Cardiac muscle cell (in vitro differentiated cells and primary cell): ENCODE data around the gene JAKMIP1. TPM values are rescaled to one million over a fixed set of nuclear protein-coding genes. Genes with fewer than 3 reads are reported as not detected.
"Not testable (repeated sequence)": the region's sequence is repeated elsewhere in the genome, so short reads cannot be mapped to it uniquely, and the experiment has no call there.

Experiments
- DNase-seq, 2 donors: peaks; one replicate each; pipeline versions ENCODE4 v3.0.0 to v3.0.0-alpha.2; 2010 to 2017; ENCODE audit warnings: low read depth in 1 of 2, low spot score in 1 of 2
- H3K27ac ChIP-seq: fragments of 200-600 bp; sonication (generic); 2 replicates; pipeline ENCODE4 v1.5.1; 2016
- H3K27me3 ChIP-seq: fragments of 200-600 bp; sonication (generic); 2 replicates; pipeline ENCODE4 v1.6.0; 2016; ENCODE audit warnings: control low read depth
- H3K36me3 ChIP-seq: fragments of 200-600 bp; sonication (generic); 2 replicates; pipeline ENCODE4 v1.5.1; 2016; ENCODE audit warnings: control low read depth
- H3K4me1 ChIP-seq: fragments of 200-600 bp; sonication (generic); 2 replicates; pipeline ENCODE4 v1.8.1; 2017; ENCODE audit warnings: low read depth, mild to moderate bottlenecking, mixed run types
- H3K4me3 ChIP-seq: fragments of 200-600 bp; sonication (generic); 2 replicates; pipeline ENCODE4 v1.5.1; 2016; ENCODE audit warnings: mild to moderate bottlenecking
- H3K9me3 ChIP-seq: fragments of 200-600 bp; sonication (generic); 2 replicates; pipeline ENCODE4 v1.5.1; 2017; ENCODE audit warnings: low read depth, mild to moderate bottlenecking, control low read depth
- polyA plus RNA-seq: library from polyadenylated mRNA; unstranded; fragments of >200 nt; fragmentation: Nextera tagmentation; extraction: Ambion mirVana; gene quantifications from 2 replicates; pipeline ENCODE4 v1.2.1, GENCODE V29; 2016
- total RNA-seq: library from RNA; depleted of rRNA; stranded (reverse); fragments of >200 nt; gene quantifications from 2 replicates; pipeline ENCODE4 v1.2.3, GENCODE V29; 2016
- TF ChIP-seq, protein P1 (sequence below): IDR thresholded peaks from 2 replicates; pipeline ENCODE4 v1.5.1; 2012; ENCODE audit warnings: low read depth, mild to moderate bottlenecking, low read length

JAKMIP1 gene
- total and polyA plus RNA-seq, 2 experiments from 2014 or later, result 0.68 to 1.2 TPM

DNA sequence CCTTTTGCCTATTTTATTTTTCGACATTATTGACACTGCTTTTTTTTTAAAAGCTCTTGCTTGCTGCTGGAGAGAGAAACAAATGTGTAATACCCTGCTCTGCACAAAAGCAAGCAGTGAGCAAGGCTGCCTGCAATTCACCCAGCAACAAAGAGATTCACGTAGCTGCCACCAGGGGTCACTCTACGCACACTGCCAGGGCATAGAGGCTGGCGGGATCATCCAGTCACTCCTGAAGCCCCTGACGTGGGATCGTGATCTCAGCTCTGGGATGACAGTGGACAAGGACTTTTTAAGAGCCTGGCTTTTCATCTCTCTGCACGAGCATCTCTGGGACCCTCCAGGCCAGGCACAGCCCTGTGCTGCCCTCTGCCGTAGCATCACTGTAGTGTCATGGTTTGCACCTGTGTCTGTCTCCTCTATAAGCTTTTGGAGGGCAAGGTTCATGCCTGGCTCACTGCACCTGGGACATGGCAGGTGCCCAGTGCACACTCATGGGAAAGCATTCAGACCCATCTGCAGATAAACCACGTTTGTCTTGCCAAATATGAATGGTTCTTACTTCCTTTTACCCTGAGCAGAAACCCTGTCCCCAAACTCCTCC is 201.9 kb downstream of the JAKMIP1 start:
- DNase-seq, result peak; percentile 71 to 80
- no peaks in the 10 kb centered on the region for H3K36me3 ChIP-seq
- no peak overlapping the region for H3K4me3 ChIP-seq
- H3K27me3 ChIP-seq, result no peaks in the 10 kb centered on the region
- H3K9me3 ChIP-seq, result no peaks in the 10 kb centered on the region
- H3K4me1 ChIP-seq, result no peaks in the 10 kb centered on the region
- TF ChIP-seq, protein P1, sequence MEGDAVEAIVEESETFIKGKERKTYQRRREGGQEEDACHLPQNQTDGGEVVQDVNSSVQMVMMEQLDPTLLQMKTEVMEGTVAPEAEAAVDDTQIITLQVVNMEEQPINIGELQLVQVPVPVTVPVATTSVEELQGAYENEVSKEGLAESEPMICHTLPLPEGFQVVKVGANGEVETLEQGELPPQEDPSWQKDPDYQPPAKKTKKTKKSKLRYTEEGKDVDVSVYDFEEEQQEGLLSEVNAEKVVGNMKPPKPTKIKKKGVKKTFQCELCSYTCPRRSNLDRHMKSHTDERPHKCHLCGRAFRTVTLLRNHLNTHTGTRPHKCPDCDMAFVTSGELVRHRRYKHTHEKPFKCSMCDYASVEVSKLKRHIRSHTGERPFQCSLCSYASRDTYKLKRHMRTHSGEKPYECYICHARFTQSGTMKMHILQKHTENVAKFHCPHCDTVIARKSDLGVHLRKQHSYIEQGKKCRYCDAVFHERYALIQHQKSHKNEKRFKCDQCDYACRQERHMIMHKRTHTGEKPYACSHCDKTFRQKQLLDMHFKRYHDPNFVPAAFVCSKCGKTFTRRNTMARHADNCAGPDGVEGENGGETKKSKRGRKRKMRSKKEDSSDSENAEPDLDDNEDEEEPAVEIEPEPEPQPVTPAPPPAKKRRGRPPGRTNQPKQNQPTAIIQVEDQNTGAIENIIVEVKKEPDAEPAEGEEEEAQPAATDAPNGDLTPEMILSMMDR, result peak; percentile 96
- no peak overlapping the region for H3K27ac ChIP-seq

DNA sequence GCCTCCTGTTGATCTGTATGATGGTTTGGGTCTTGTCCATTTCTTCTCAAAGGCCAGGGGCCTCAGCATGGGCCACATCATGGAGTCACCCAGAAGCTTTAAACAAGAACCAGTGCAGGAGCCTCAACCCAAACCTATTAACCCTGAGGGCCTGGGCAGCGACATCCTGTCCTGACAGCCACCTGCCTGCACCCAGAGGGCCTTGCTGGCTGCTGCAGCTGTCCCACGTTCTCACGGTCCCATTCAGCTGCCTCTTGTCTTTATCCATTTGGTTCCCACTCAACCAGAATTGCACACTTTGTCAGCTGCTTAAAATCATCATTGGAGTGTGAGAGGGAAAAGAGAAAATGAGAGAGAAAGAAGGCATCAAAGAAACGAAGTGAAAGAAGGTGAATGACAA is 203.7 kb downstream of the JAKMIP1 start:
- TF ChIP-seq, protein P1, result no peak
- Histone ChIP-seq H3K36me3 (no peaks in the 10 kb centered on the region), H3K27ac (no peak overlapping the region), H3K4me3 (no peak overlapping the region), H3K4me1 (no peaks in the 10 kb centered on the region), H3K9me3 (no peaks in the 10 kb centered on the region), H3K27me3 (no peaks in the 10 kb centered on the region)
- no peak for DNase-seq

DNA sequence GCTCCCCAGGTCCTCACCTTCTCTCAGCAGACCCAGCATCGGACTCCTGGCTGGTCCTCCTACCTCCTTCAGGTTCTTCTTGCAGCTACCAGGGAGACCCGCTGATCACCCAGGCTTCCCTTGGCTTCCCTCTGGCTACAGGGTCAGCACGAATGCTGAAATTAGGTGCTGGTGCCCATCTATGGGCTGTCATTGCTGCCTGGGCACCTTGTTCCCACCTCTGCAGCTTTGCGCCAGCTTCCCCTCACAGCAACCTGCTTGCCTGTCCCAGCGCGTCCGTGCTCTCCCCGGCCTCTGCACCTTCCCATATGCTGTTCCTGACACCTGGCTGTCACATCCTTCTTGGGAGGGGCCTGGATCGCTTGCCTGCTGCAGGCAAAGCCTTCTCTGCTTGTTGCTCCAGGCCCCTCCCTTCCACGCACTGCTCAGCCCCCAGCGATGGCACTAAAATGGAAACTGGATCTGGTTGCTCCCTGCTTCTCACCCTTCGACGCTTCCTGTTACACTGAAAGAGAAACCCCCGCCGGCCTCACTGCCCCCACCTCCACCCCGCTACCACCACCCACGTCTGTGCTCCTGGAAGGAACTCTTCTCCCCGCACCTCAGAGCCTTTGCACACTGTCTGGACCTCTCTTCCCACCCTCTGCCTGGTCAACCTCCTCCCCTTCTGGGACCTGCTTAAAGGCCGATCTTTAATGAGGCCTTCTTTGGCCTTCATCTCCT is 204.3 kb downstream of the JAKMIP1 start:
- no peaks in the 10 kb centered on the region for H3K4me1 ChIP-seq
- H3K36me3 ChIP-seq, result no peaks in the 10 kb centered on the region
- H3K27me3 ChIP-seq, result no peaks in the 10 kb centered on the region
- H3K4me3 ChIP-seq, result no peak overlapping the region
- H3K9me3 ChIP-seq, result no peaks in the 10 kb centered on the region
- no peak overlapping the region for H3K27ac ChIP-seq
- TF ChIP-seq, protein P1, result no peak
- DNase-seq, result no peak

DNA sequence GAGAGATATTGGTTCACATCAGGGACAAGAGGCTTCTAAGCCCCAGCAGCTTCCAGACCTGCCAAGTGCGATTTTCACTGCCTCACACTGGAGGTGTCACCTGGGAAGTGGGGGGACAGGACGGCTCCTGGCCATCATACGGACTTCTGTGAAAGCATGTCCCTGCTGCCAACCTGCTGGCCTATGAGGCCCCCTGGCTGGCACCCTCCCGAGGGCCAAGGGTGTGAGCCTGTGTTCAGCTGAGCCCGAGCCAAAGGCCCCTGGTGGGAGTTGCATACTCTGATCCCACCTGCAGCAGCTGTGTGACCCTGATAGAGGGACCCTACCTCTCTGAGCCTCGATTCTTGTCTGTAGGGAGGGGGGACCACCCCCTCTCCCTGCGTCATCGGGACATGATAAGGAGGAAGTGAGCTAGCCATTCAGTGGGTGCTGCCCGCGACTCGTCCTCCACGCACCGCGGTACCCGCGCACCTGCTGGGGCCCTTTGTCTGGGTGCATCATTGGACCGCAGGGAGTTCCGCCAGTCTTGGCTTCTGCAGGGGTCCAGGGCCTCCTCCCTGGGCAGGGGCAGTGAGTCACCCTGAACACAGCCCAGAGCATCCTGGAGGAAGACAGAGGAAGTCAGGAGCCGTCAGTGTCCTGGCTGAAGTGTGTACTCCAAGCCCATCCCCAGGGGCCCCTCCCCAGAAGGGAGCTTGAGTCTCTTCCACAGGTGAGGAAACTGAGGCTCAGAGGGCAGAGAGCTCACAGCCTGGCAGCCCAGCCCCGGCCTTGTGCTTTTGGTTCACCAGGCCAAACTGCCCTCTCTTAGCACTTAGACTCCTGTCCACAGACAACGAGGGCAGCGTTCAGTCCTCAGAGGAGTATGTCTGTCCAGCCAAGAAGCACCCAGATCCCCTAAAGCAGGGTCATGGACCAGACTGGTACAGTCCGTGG is 206.2 kb downstream of the JAKMIP1 start:
- H3K9me3 ChIP-seq, result no peaks in the 10 kb centered on the region
- H3K27me3 ChIP-seq, result no peaks in the 10 kb centered on the region
- no peak overlapping the region for H3K4me3 ChIP-seq
- DNase-seq, result no peak
- H3K4me1 ChIP-seq, result no peaks in the 10 kb centered on the region
- H3K36me3 ChIP-seq, result no peaks in the 10 kb centered on the region
- TF ChIP-seq, protein P1, result no peak
- H3K27ac ChIP-seq, result no peak overlapping the region

DNA sequence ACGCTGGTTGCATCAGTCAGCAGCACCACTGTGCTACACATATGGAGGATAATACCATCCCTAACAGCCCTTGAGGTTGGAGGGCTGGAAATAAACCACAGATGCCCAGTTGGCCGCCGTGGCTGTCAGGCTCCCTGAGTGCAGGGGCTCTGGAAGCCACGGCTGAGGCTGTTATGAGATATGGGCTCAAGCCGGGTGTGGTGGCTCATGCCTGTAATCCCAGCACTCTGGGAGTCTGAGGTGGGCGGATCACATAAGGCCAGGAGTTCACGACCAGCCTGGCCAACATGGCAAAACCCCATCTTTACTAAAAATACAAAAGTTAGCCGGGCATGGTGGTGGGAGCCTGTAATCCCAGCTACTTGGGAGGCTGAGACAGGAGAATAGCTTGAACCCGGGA is 207.0 kb downstream of the JAKMIP1 start:
- H3K4me1 ChIP-seq, H3K27me3 ChIP-seq, H3K9me3 ChIP-seq, H3K4me3 ChIP-seq, H3K27ac ChIP-seq, H3K36me3 ChIP-seq, DNase-seq: not testable (repeated sequence)
